ENCODE data around the gene PAM.

PAM gene

GRCh38 chr5:102813740-102814139, 58.6 kb downstream of the PAM start:
- DNase-seq (ENCODE audit: low read depth) = no peak

- DNase-seq (ENCODE audit: low read depth) = no peak
Measured at GRCh38 chr5:102815084-102815483, 60.0 kb downstream of the PAM start.

- no peak for DNase-seq (ENCODE audit: low read depth)
Measured at GRCh38 chr5:102815540-102816332, 60.6 kb downstream of the PAM start.

- DNase-seq (ENCODE audit: low read depth) = no peak
Measured at GRCh38 chr5:102818345-102818744, 63.2 kb downstream of the PAM start.

- DNase-seq (ENCODE audit: low read depth) = no peak
Measured at GRCh38 chr5:102818934-102819333, 63.8 kb downstream of the PAM start.

GRCh38 chr5:102819634-102820033, 64.5 kb downstream of the PAM start:
- no peak for DNase-seq (ENCODE audit: low read depth)

DNA sequence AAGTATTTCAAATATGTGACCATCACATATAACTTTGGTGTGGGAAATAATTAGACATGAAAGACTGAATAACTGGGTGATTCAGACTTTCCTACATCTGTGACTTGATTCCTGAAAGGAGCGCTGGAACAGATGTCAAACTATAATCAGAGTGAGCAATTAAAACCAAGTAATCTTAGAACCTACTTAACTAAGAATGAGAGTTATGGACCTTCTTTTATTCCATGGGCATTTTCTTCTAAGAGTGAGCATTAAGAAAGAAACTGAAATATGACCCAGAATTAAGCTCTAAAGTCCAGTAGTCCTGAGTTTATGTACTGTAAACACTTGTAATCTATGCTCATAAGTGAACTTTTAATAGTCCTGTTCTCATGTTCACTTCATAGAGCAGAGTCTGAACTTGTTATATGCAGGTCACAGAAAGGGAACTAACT, 68.4 kb downstream of the PAM start:
- DNase-seq (ENCODE audit: low read depth) = no peak

- DNase-seq (ENCODE audit: low read depth) = no peak
Measured at GRCh38 chr5:102826629-102827028, 71.5 kb downstream of the PAM start.

DNA sequence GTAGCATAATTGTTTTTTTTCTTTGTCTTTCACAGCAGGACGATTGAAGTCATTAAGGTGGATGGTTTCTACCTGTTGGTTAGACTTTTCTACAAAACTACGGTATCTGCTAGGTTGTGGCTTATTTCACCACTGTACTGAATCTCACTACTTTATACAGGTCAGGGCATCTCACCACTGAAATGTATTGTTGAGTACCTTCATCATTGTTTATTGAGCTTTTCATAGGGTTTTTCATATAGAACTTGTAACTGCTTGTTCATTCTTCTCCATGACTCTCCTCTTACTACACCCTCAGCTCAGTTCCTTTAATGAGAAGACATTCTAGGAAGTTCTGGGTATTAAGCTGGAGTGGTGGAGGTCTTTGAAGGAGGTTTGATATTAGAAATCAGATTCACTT, 75.1 kb downstream of the PAM start:
- no peak for DNase-seq (ENCODE audit: low read depth)

DNA sequence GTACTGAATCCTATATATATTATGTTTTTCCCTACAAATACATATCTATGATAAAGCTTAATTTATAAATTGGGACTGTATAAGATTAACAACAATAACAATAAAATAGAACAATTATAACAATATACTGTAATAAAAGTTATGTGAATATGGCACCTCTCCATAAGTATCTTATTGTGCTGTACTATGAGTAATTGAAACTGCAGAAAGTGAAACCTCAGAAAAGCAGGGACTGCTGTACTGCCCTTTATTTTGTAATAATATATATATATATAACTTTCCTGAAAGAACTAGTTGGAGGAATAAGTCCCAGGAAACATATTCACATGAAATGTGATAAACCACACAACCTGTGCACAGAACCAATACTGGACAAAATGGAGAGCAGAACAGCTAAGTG, 77.3 kb downstream of the PAM start:
- DNase-seq (ENCODE audit: low read depth) = no peak

GRCh38 chr5:102833146-102833545, 78.0 kb downstream of the PAM start:
- DNase-seq (ENCODE audit: low read depth) = no peak

GRCh38 chr5:102834438-102834964, 79.4 kb downstream of the PAM start:
- no peak for DNase-seq (ENCODE audit: low read depth)

DNA sequence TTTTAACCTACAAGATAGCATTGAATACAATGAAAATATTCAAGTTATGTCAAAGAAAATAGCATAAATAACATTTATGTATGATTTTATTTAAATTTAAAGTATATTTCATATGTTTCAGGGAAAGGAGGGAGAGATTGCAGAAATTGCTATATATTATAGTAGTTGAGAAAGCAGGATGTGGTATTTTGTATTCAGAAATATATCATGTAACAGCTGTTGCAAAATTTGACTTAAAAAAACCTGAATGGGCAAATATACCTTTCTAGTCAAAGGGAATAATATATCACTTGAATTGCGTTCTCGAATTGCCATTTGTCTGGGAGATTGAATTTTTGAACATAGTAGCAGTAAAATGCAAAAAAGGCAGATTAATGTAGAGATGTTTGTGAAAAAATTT, 80.6 kb downstream of the PAM start:
- no peak for DNase-seq (ENCODE audit: low read depth)

DNA sequence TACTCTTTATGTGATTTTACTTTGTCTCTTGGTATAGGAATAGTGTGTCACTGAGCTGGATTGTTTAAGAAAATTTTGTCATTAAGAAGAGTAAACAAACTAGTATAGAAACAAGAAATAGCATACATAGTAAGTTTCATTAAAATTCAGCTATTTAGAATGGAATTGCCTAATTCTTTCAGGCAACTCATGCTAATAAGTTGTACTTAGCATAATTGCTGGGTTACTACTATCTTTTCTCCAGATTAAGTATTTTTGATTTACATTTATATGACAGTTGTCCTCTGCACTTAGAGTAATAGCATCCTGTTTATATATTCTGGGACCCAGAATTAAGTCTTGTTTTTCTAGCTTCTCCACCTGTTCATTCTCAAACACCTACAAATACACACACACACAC, 85.9 kb downstream of the PAM start:
- no peak for DNase-seq (ENCODE audit: low read depth)

DNA sequence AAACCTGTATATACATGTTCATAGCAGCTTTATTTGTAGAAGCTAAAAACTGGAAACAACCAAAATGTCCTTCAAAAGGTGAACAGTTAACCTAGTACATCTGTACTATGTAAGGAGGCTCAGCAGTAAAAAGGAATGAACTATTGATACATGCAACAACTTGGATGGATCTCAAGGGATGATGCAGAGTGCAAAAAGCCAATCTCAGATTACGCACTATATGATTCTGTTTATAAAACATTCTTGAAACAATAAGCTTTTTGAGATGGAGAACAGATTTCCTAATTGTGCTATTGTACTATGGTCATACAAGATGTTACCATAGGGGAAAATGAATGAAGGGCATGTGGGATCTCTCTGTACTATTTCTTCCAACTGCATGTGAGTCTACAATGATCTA, 88.9 kb downstream of the PAM start:
- DNase-seq (ENCODE audit: low read depth) = no peak

- DNase-seq (ENCODE audit: low read depth) = no peak
Measured at GRCh38 chr5:102845041-102845440, 89.9 kb downstream of the PAM start.

- no peak for DNase-seq (ENCODE audit: low read depth)
Measured at GRCh38 chr5:102850503-102850902, 95.4 kb downstream of the PAM start.

DNA sequence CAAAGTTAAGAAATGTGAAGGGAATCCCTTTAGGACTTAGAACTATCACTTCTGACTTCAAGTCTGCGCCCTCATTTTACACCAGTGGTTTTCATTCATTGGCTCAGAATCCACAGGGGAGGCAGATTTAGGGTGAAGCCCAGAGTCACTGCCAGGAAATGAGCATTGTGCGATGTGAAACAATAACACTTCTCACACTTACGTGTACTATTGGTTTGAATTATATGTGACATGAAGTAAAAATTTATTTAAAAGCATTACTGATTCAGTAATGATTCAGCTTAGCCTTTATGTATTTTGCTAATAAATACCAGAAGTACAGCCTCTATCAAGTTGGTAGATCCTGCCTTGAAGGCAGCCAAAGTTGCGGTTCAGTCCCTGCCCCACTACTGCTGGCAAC, 98.6 kb downstream of the PAM start:
- DNase-seq (ENCODE audit: low read depth) = no peak

DNA sequence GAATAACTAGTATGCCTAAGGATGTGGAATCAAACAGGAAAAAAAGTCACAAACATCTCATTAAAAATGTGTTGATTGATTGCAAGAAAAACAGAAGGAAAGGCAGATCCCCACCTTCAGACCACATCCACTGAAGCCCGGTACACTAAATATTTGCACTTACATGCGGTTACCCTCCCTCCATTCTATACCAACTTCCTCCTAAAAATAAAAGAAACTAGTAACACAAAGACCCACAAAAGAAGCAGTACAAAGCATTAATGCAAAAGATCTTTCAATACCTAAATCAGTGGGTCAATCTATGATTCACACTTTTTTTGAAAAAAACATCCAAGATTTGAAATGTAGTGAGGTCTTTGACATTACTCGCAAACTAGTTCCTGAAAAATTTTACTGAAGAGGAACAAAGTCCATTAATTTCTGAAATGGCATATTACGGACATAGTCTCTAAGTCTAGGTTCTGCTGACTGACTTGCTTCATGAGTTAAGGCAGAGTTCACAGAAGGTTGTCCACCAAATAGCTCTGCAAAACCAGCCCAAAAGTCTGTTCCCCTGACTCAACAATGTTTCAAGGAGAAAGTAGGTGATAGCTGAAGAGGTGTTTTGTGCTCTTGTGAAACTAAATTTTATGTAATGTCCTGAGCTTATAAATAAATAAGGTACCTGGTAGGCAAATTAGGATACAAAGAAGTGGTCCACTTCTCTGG, 100.7 kb downstream of the PAM start:
- no peak for DNase-seq (ENCODE audit: low read depth)

- DNase-seq (ENCODE audit: low read depth) = no peak
Measured at GRCh38 chr5:102856389-102856777, 101.3 kb downstream of the PAM start.

DNA sequence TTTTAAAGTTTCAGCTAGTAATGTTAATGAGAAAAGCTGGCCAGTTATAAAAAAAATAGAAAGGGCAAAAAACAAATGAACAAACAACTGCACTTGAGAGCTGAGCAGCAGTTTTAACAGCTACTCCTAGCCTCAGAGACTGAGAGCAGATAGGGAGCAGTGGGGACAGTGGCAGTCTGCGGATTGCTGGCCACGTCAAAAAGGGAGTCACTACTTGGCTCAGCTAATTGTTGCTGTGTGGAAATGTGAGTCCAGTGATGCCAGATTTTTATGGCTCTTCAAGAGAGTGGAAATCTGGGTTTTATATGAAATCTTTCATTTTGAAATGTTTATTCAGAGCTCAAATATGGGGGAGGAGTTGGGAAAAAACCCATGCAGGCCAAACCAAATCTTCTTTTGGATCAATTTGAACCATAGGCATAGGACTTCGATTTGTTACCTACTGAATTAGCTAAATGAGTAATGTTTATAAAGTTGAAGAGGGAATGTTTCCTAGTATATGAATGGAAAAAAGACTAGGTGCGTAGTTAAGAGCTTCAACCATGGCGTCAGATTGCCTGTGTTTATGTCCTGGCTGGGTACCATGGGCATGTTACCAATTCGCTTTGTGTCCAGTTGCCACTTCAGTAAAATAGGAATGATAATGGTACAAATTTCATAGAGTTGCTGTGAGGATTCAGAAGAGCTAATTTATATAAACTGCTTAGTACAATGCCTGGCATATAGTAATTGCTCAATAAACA, 102.1 kb downstream of the PAM start:
- DNase-seq (ENCODE audit: low read depth) = no peak

DNA sequence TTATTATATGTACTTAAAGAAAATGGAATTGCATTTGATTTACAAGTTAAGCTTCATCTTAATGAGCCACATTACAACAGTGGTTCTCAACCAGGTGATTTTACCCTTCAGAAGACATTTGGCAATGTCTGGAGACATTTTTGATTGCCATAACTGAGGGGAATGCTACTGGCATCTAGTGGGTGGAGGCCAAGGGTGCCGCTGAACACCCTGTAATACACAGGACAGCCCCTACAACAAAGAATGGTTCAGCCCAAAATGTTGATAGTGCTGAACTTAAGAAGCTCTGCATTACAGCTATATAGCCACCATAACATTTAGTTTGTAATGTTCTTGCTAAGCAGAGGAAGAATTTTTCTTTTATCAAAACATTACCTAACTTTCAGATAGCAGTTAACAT, 103.1 kb downstream of the PAM start:
- DNase-seq (ENCODE audit: low read depth) = no peak

DNA sequence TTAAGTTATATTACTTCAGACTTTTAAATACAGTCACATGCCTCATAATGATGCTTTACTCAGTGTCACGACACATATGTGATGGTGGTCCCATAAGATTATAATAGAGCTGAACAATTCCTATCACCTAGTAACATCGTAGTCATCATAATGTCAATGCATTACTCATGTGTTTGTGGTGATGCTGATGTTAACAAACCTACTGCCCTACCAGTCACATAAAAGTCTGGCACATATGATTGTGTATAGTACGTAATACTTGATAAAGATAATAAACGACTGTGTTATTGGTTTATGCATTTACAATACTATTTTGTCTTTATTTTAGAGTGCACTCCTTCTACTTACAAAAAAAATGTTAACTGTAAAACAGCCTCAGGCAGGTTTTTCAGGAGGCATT, 103.7 kb downstream of the PAM start:
- DNase-seq (ENCODE audit: low read depth) = no peak
